K562 (cell line): ENCODE measurements around the gene TSSK6. TPM values are rescaled to one million over a fixed set of nuclear protein-coding genes. Genes with fewer than 3 reads are reported as not detected.

Experiments
- CC2D1A ChIP-seq: fragments of 450-650 bp; IDR thresholded peaks from 2 replicates; pipeline ENCODE4 v1.6.1; 2017; ENCODE audit warnings: mild to moderate bottlenecking
- CEBPZ ChIP-seq: fragments of 150-350 bp; IDR thresholded peaks from 2 replicates; pipeline ENCODE4 v1.6.1; 2014; ENCODE audit warnings: low read depth, mild to moderate bottlenecking, low read length, borderline replicate concordance
- CXXC5 ChIP-seq: fragments of 250-450 bp; sonication (Bioruptor Pico); IDR thresholded peaks from 2 replicates; pipeline ENCODE4 v1.8.0; 2022; ENCODE audit warnings: inconsistent platforms, mild to moderate bottlenecking, moderate library complexity
- ETV6 ChIP-seq, 3 experiments: fragments of 150-350 bp in 1 of 3; sonication (generic) in 1 of 3; formaldehyde crosslinking in 1 of 3; IDR thresholded peaks; 2 replicates each; pipeline versions ENCODE4 v1.6.1 to v1.8.0; 2014 to 2022; ENCODE audit warnings: borderline replicate concordance in 2 of 3, low read depth in 2 of 3, antibody characterized with exemption in 1 of 3, low read length in 1 of 3, mild to moderate bottlenecking in 1 of 3, missing genetic modification reagents in 1 of 3
- GABPA ChIP-seq: fragments of 200-800 bp; sonication (Bioruptor generic); conservative IDR thresholded peaks from 2 replicates; pipeline ENCODE4 v1.6.1; 2016; ENCODE audit warnings: low read depth, missing genetic modification characterization, missing compliant biosample characterization
- GTF2A2 ChIP-seq: IDR thresholded peaks from 2 replicates; pipeline ENCODE4 v1.6.1; 2016; ENCODE audit warnings: mild to moderate bottlenecking, missing genetic modification characterization, missing compliant biosample characterization
- MAX ChIP-seq: sonication (generic); formaldehyde crosslinking; IDR thresholded peaks from 2 replicates; pipeline ENCODE4 v1.9.0; 2022; ENCODE audit warnings: mild to moderate bottlenecking, missing genetic modification reagents
- MYBL2 ChIP-seq, 2 experiments: fragments of 450-650 bp in 1 of 2; sonication (generic) in 1 of 2; formaldehyde crosslinking in 1 of 2; IDR thresholded peaks; 2 replicates each; pipeline versions ENCODE4 v1.6.1 to v1.8.1; 2017 to 2022; ENCODE audit warnings: borderline replicate concordance in 1 of 2, inconsistent platforms in 1 of 2, low read depth in 1 of 2, mild to moderate bottlenecking in 1 of 2, missing genetic modification reagents in 1 of 2, moderate library complexity in 1 of 2
- RB1 ChIP-seq: fragments of 450-650 bp; IDR thresholded peaks from 2 replicates; pipeline ENCODE4 v1.6.1; 2017; ENCODE audit warnings: low read depth, mild to moderate bottlenecking
- RBM25 ChIP-seq: fragments of 200-400 bp; formaldehyde crosslinking; IDR thresholded peaks from 2 replicates; pipeline ENCODE4 v1.6.1; 2018; ENCODE audit warnings: low read length, low read depth, moderate library complexity; ENCODE audit not compliant: severe bottlenecking
- RERE ChIP-seq: sonication (generic); formaldehyde crosslinking; IDR thresholded peaks from 2 replicates; pipeline ENCODE4 v1.8.0; 2023; ENCODE audit warnings: missing genetic modification reagents, mild to moderate bottlenecking, borderline replicate concordance
- SETDB1 ChIP-seq: IDR thresholded peaks from one replicate; pipeline ENCODE4 v1.6.1; 2012; ENCODE audit warnings: low read length, control low read depth, inconsistent platforms
- TAF7 ChIP-seq: fragments of 450-650 bp; IDR thresholded peaks from 2 replicates; pipeline ENCODE4 v1.6.1; 2016; ENCODE audit warnings: missing genetic modification characterization, missing compliant biosample characterization
- XRCC3 ChIP-seq: fragments of 450-650 bp; IDR thresholded peaks from 2 replicates; pipeline ENCODE4 v1.6.1; 2017; ENCODE audit warnings: mild to moderate bottlenecking, moderate library complexity
- ZNF76 ChIP-seq: fragments of 250-450 bp; sonication (Bioruptor Pico); IDR thresholded peaks from 2 replicates; pipeline ENCODE4 v1.4.0; 2020; ENCODE audit warnings: mild to moderate bottlenecking, moderate library complexity, borderline replicate concordance
- polyA plus RNA-seq, 8 experiments: library from polyadenylated mRNA; depleted of rRNA in 4 of 8; stranded (reverse) in 5 of 8; unstranded in 3 of 8; fragments of >200 nt; fragmentation: Nextera tagmentation in 2 of 8; fragmentation: Illumina TruSeq in 1 of 8; extraction: Ambion mirVana in 2 of 8; extraction: Trizol in 1 of 8; gene quantifications; 2 replicates each; pipeline versions ENCODE4 v1.2.1 to v1.2.3, GENCODE V29; 2011 to 2014; ENCODE audit warnings: inconsistent platforms in 1 of 8, missing spikeins in 1 of 8
- total RNA-seq, 7 experiments: library from RNA; depleted of rRNA in 6 of 7; stranded (reverse); fragments of >200 nt in 6 of 7; fragmentation: Illumina TruSeq in 2 of 7; extraction: Trizol in 2 of 7; gene quantifications; 2 replicates each; pipeline versions ENCODE4 v1.2.1 to v1.2.3, GENCODE V29; 2011 to 2021; ENCODE audit warnings: low replicate concordance in 1 of 7

Gene TSSK6
- total and polyA plus RNA-seq, 9 of the 15 experiments (the other 6 are each of a cell fraction or from before 2014, with no cell fraction given): 0.21 to 2.6 (median 1.5) TPM; not detected in 3

GRCh38 chr19:19515642-19516519 is 533 bp upstream of the TSSK6 start, which contains the start of gene NDUFA13 (continued):
- TF ChIP-seq CEBPZ (no peak), ZNF76 (CRISPR knock-in tag) (peak; percentile 66; the same call in 1 of the 2 replicates), TAF7 (tag) (peak; percentile 93), GTF2A2 (tag) (peak; percentile 35; the same call in 1 of the 2 replicates), GABPA (peak; percentile 99), RBM25 (no peak), XRCC3 (no peak), CXXC5 (CRISPR knock-in tag) (peak; percentile 63), RB1 (peak; percentile 82), MYBL2 (IDR thresholded peaks at IDR 0.05; ENCODE audit: low read depth) (no peak), MYBL2 (CRISPR knock-in tag; IDR thresholded peaks at IDR 0.05; ENCODE audit: borderline replicate concordance) (no peak), MAX (CRISPR knock-in tag) (peak; percentile 67), RERE (no peak), CC2D1A (no peak), SETDB1 (no peak), ETV6 (IDR thresholded peaks at IDR 0.05; ENCODE audit: borderline replicate concordance in 1 of 2, low read depth in 2 of 2, low read length in 1 of 2) (no peak; a peak in 1 of 4 replicates), ETV6 (CRISPR knock-in tag; IDR thresholded peaks at IDR 0.05; ENCODE audit: borderline replicate concordance) (no peak)
